NCI-H128 (cell line): Measurements from ENCODE around the gene PDLIM4.

Experiments
- DNase-seq: peaks from one replicate; lab custom pipeline; 2025; ENCODE audit not compliant: unreplicated experiment; lab: John Stamatoyannopoulos, UW

The PDLIM4 gene

DNA sequence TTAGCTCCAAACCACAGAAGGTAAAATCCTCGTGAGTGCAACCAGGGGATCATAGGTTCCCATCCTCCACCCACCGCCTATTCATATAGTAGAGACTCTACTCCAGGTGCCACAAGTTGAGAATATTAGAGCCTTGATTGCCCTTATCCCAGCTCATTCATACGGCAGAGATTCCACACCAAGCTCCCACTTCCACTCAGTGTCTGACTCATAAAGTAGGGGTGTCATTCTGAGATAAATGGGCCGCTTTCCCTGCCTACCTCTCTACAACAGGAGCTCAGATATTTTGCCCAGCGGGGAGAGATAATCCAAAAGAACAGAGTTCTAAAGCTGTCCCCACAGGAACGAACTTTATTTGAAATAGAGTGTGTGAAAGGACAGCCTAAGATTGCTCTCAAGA is 46.1 kb downstream of the PDLIM4 start:
- DNase-seq = no peak

GRCh38 chr5:132305420-132305819 is 47.9 kb downstream of the PDLIM4 start:
- no peak for DNase-seq

GRCh38 chr5:132308701-132309100 is 51.2 kb downstream of the PDLIM4 start:
- DNase-seq = no peak

DNA sequence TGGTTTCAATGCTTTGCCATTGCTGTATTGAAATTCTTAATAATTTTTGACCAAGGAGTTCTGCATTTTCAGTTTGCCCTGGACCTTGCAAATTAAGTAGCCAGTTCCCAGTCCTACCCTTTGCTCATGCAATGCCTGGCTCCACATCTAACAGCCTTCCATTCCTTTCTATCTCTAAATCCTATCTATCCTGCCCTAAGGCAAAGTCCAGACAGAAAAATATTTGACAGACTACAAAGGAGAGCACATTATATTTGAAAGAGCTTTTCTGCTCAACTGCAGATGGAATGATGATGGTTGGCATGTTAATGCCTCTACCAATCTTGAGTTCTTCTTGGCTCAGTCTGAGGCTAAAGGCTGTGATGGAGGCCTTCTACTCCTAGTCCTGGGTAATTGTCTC is 52.2 kb downstream of the PDLIM4 start:
- DNase-seq = no peak

GRCh38 chr5:132310141-132310834 is 52.8 kb downstream of the PDLIM4 start:
- no peak for DNase-seq

DNA sequence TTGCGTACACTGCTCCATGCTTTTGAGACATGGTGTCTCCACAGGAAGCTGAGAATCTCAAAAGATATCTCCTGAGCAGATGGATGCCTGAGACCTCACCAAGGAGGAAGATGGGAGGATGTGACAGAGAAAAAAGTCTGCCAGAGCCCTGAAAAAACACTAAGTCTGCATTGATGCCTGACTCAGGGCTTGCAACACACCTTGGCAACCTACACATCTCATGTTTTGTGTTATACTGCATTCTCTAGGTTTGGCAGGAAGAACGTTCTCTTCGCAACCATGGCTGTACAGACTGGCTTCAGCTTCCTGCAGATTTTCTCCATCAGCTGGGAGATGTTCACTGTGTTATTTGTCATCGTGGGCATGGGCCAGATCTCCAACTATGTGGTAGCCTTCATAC is 55.9 kb downstream of the PDLIM4 start:
- no peak for DNase-seq

DNA sequence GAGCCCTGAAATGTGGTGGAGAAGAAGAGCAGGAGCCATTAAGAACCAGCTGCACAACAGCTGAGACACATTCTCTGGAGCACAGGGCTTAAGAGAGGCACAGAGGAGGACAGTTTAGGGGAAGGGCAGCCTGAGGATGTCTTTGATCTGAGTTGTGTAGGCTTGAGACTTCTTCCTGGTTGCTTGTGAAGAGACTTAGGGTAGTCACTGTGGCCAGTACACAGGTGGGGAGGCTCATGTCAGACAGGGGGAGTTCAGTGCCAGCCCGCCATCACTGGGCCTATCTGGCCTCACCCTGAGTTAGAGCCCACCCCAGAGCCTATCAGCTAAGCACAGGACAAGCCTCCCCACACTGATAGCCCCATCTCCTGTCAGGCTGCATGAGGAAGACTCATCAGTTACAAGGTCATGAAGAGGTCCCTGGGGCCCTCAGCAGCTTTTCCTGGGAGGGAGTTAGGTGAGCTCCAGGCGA is 56.5 kb downstream of the PDLIM4 start:
- no peak for DNase-seq

DNA sequence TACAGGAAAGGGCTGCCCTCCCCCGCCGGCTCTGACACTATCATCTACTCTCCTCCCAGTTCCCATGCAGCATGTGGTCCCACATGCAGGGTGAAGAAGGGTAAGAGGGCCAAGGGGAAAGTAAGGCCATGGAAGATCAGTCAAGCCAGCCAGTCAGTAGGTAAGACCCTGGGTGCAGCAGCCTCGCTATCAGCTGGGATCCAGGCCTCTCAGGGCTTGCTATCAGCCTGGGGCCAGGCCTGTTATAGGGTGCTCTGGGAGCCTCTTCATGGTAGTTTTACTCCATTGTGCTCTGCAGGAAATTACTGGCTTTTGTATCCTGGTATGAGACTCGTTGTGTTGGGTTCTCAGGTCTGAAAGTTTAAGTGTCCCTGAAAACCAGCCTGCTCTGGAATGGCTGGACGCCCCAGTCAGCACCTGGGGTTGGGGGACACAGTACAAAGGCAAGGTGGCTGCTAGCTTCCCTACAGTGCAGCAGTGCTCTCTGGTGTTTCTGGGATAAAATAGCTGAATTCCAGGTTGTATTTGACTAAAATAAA is 58.1 kb downstream of the PDLIM4 start:
- DNase-seq = no peak

GRCh38 chr5:132319975-132320374 is 62.5 kb downstream of the PDLIM4 start:
- DNase-seq = no peak

DNA sequence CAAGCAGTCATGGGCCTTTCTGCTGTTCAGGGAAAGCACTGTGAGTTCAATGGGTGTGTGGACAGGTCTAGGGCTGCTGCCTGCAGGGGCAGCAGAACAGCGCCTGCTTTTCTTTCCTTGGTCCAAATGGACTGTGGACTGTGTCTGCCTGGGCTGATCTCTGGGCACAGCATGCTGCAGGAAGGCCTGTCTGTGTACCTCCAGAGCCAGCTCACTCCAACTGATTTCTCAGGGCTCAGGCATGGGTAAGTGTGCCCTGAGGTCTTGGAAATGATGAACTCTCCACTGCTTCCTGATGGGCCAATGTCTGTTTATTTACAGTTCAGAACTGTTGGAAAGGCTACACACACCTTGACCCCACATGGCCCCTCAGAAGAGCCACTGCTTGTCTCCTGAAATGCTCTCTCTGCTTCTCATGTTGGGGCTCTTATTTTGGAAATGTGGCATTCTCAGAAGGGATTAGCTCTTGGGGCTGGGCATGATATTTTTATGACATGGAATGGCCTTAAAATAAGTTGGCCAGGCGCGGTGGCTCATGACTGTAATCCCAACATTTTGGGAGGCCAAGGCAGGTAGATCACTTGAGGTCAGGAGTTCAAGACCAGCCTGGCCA is 63.7 kb downstream of the PDLIM4 start:
- no peak for DNase-seq

GRCh38 chr5:132322266-132322665 is 64.8 kb downstream of the PDLIM4 start:
- no peak for DNase-seq
